Liver (tissue), 9 donors: ENCODE results near the gene EIF5B. TPM values are rescaled to one million over a fixed set of nuclear protein-coding genes. Genes with fewer than 3 reads are reported as not detected.

Experiments
- DNase-seq: peaks from one replicate; pipeline ENCODE4 v3.0.0-alpha.2; 2017; ENCODE audit warnings: low spot score
- H3K27ac ChIP-seq, 2 donors: one replicate each; pipeline ENCODE4 v1.7.0; 2013; ENCODE audit warnings: inconsistent platforms in 2 of 2, low read length in 2 of 2, control low read depth in 1 of 2, low read depth in 1 of 2, mild to moderate bottlenecking in 1 of 2
- H3K27me3 ChIP-seq, 4 donors: one replicate each; pipeline versions ENCODE4 v1.6.1 to v1.7.0; 2013; ENCODE audit warnings: low read length in 3 of 4, inconsistent platforms in 1 of 4, mild to moderate bottlenecking in 1 of 4, moderate library complexity in 1 of 4; ENCODE audit not compliant: control insufficient read depth in 4 of 4, insufficient read depth in 4 of 4
- H3K36me3 ChIP-seq, 4 donors: one replicate each; pipeline versions ENCODE4 v1.6.1 to v1.7.0; 2013; ENCODE audit warnings: low read length in 3 of 4, mild to moderate bottlenecking in 3 of 4, low read depth in 1 of 4, moderate library complexity in 1 of 4; ENCODE audit not compliant: control insufficient read depth in 4 of 4, insufficient read depth in 3 of 4
- H3K4me1 ChIP-seq, 4 donors: one replicate each; pipeline versions ENCODE4 v1.6.1 to v1.7.0; 2013; ENCODE audit warnings: low read length in 3 of 4, mild to moderate bottlenecking in 3 of 4, moderate library complexity in 1 of 4; ENCODE audit not compliant: control insufficient read depth in 4 of 4, insufficient read depth in 4 of 4
- H3K4me3 ChIP-seq, 3 donors: one replicate each; pipeline versions ENCODE4 v1.6.1 to v1.7.0; 2013; ENCODE audit warnings: low read length in 3 of 3, control low read depth in 1 of 3, low read depth in 1 of 3, mild to moderate bottlenecking in 1 of 3
- H3K9ac ChIP-seq, 2 donors: one replicate each; pipeline ENCODE4 v1.7.0; 2013; ENCODE audit warnings: low read length in 2 of 2, mild to moderate bottlenecking in 2 of 2, moderate library complexity in 2 of 2, control low read depth in 1 of 2, low read depth in 1 of 2
- H3K9me3 ChIP-seq, 4 donors: one replicate each; pipeline versions ENCODE4 v1.6.1 to v1.7.0; 2013; ENCODE audit warnings: low read length in 3 of 4; ENCODE audit not compliant: control insufficient read depth in 4 of 4
- CTCF ChIP-seq: fragments of 150-350 bp; IDR thresholded peaks from 2 replicates; pipeline ENCODE4 v1.5.1; 2017; ENCODE audit warnings: improper control_type of control experiment, low read depth, low read length; ENCODE audit not compliant: missing input control
- EGR1 ChIP-seq, 2 donors: IDR thresholded peaks; 2 replicates each; pipeline ENCODE4 v1.6.1; 2016 to 2018; ENCODE audit warnings: antibody characterized with exemption in 2 of 2, low read depth in 2 of 2
- FOXA1 ChIP-seq: IDR thresholded peaks from 2 replicates; pipeline ENCODE4 v1.6.1; 2016; ENCODE audit warnings: antibody characterized with exemption
- FOXA2 ChIP-seq: IDR thresholded peaks from 2 replicates; pipeline ENCODE4 v1.6.1; 2016; ENCODE audit warnings: antibody characterized with exemption
- GABPA ChIP-seq, 2 donors: IDR thresholded peaks in 1 of 2; conservative IDR thresholded peaks in 1 of 2; 2 replicates each; pipeline ENCODE4 v1.6.1; 2016; ENCODE audit warnings: antibody characterized with exemption in 2 of 2, mild to moderate bottlenecking in 1 of 2, moderate library complexity in 1 of 2
- HNF4G ChIP-seq: IDR thresholded peaks from 2 replicates; pipeline ENCODE4 v1.6.1; 2016; ENCODE audit warnings: antibody characterized with exemption
- JUND ChIP-seq, 2 donors: IDR thresholded peaks; 2 replicates each; pipeline ENCODE4 v1.6.1; 2016; ENCODE audit warnings: antibody characterized with exemption in 2 of 2
- MAX ChIP-seq: IDR thresholded peaks from 2 replicates; pipeline ENCODE4 v1.6.1; 2016; ENCODE audit warnings: antibody characterized with exemption
- NR2F2 ChIP-seq: IDR thresholded peaks from 2 replicates; pipeline ENCODE4 v1.6.1; 2016; ENCODE audit warnings: antibody characterized with exemption
- RAD21 ChIP-seq, 2 donors: IDR thresholded peaks; 2 replicates each; pipeline ENCODE4 v1.6.1; 2016; ENCODE audit warnings: antibody characterized with exemption in 2 of 2, mild to moderate bottlenecking in 2 of 2
- REST ChIP-seq: IDR thresholded peaks from 2 replicates; pipeline ENCODE4 v1.6.1; 2016; ENCODE audit warnings: antibody characterized with exemption, mild to moderate bottlenecking
- SP1 ChIP-seq: IDR thresholded peaks from 2 replicates; pipeline ENCODE4 v1.6.1; 2018; ENCODE audit warnings: antibody characterized with exemption, mild to moderate bottlenecking
- TAF1 ChIP-seq: conservative IDR thresholded peaks from 2 replicates; pipeline ENCODE4 v1.6.1; 2016; ENCODE audit warnings: antibody characterized with exemption, mild to moderate bottlenecking
- YY1 ChIP-seq: IDR thresholded peaks from 2 replicates; pipeline ENCODE4 v1.6.1; 2016; ENCODE audit warnings: antibody characterized with exemption, mild to moderate bottlenecking
- WGBS: extraction: QIAGEN DNeasy Blood & Tissue Kit; methylation state at CpG from one replicate; pipeline ENCODE4 v1.1.7; 2013; 5-methylcytosine and 5-hydroxymethylcytosine counted together
- polyA plus RNA-seq, 2 donors: library from polyadenylated mRNA; stranded (reverse) in 1 of 2; unstranded in 1 of 2; fragments of 200-250 nt in 1 of 2; fragments of >200 nt in 1 of 2; fragmentation: Nextera tagmentation in 1 of 2; extraction: Ambion mirVana in 1 of 2; gene quantifications; one replicate each; pipeline versions ENCODE4 v1.2.1 to v1.2.3, GENCODE V29; 2013 to 2015
- total RNA-seq, 2 donors: library from RNA; depleted of rRNA; stranded (reverse); fragments of >200 nt; gene quantifications; one replicate each; pipeline ENCODE4 v1.2.3, GENCODE V29; 2014
- TF ChIP-seq, protein P1 (sequence below): IDR thresholded peaks from 2 replicates; pipeline ENCODE4 v1.6.1; 2016; ENCODE audit warnings: antibody characterized with exemption
- TF ChIP-seq, protein P2 (sequence below): IDR thresholded peaks from 2 replicates; pipeline ENCODE4 v1.6.1; 2016; ENCODE audit warnings: antibody characterized with exemption
- donor health status: healthy.
- donor health status: healthy.
- donor health status: healthy.
- donor health status: healthy.
- donor health status: healthy.

The EIF5B gene
- total and polyA plus RNA-seq, 4 donors: 10.2 to 23.7 (median 17.7) TPM

- no peak for TF ChIP-seq REST
- TF ChIP-seq HNF4G: no peak
These were observed 85.4 kb downstream of the EIF5B start (continued) for GRCh38 chr2:99422599-99422998.

DNA sequence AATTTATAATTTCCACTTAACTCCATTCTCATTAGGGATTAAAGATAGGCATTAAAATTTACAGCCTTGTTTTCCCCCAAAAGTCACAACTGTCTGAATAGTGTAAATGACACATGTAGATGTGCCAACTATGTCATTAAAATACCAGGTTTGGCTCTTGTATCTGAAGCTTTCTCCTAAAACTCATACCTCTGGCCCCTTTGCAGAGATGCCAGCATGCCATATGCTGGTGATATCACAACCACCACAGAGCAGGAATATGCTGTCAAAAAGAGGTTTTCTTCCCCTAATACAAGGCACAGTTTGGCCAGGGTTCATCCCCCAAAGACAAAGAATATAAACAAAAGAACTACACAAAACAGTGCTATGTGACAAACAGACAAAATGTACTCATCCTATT, 87.2 kb downstream of the EIF5B start:
- Histone ChIP-seq H3K27ac (no peak overlapping the region), H3K4me3 (no peak overlapping the region), H3K9ac (no peak overlapping the region), H3K27me3 (no peaks in the 10 kb centered on the region), H3K36me3 (peaks cover 3 to 61% (median 43%) of the 10 kb centered on the region in 4 donors), H3K9me3 (no peaks in the 10 kb centered on the region), H3K4me1 (no peaks in the 10 kb centered on the region)
- TF ChIP-seq, protein P1, sequence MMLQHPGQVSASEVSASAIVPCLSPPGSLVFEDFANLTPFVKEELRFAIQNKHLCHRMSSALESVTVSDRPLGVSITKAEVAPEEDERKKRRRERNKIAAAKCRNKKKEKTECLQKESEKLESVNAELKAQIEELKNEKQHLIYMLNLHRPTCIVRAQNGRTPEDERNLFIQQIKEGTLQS: no peak
- TF ChIP-seq TAF1: no peak
- no peak for TF ChIP-seq JUND (IDR thresholded peaks at IDR 0.05)
- no peak for TF ChIP-seq CTCF
- no peak for TF ChIP-seq FOXA2
- TF ChIP-seq HNF4G: no peak
- TF ChIP-seq MAX: no peak
- no peak for TF ChIP-seq GABPA (IDR thresholded peaks at IDR 0.05 in 1 of 2, conservative IDR thresholded peaks at IDR 0.05 in 1 of 2)
- TF ChIP-seq RAD21 (IDR thresholded peaks at IDR 0.05): no peak
- TF ChIP-seq, protein P2, sequence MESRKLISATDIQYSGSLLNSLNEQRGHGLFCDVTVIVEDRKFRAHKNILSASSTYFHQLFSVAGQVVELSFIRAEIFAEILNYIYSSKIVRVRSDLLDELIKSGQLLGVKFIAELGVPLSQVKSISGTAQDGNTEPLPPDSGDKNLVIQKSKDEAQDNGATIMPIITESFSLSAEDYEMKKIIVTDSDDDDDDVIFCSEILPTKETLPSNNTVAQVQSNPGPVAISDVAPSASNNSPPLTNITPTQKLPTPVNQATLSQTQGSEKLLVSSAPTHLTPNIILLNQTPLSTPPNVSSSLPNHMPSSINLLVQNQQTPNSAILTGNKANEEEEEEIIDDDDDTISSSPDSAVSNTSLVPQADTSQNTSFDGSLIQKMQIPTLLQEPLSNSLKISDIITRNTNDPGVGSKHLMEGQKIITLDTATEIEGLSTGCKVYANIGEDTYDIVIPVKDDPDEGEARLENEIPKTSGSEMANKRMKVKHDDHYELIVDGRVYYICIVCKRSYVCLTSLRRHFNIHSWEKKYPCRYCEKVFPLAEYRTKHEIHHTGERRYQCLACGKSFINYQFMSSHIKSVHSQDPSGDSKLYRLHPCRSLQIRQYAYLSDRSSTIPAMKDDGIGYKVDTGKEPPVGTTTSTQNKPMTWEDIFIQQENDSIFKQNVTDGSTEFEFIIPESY: no peak
- DNase-seq: no peak

- H3K36me3 ChIP-seq: peaks cover 1 to 61% (median 43%) of the 10 kb centered on the region in 4 donors
- no peaks in the 10 kb centered on the region for H3K4me1 ChIP-seq
- TF ChIP-seq HNF4G (no peak), FOXA1 (no peak), FOXA2 (no peak), JUND (IDR thresholded peaks at IDR 0.05) (no peak), SP1 (no peak), MAX (no peak), NR2F2 (no peak), RAD21 (IDR thresholded peaks at IDR 0.05) (no peak), TAF1 (no peak), YY1 (no peak), EGR1 (IDR thresholded peaks at IDR 0.05; ENCODE audit: low read depth in 2 of 2) (no peak), GABPA (IDR thresholded peaks at IDR 0.05 in 1 of 2, conservative IDR thresholded peaks at IDR 0.05 in 1 of 2) (no peak)
- TF ChIP-seq, protein P2: no peak
- TF ChIP-seq, protein P1: no peak
- H3K4me3 ChIP-seq: no peak overlapping the region
- no peak overlapping the region for H3K27ac ChIP-seq
- no peak for DNase-seq
- H3K9me3 ChIP-seq: no peaks in the 10 kb centered on the region
- WGBS: 81% methylated on average over 2 of the region's 2 CpGs
- H3K27me3 ChIP-seq: no peaks in the 10 kb centered on the region
- H3K9ac ChIP-seq: no peak overlapping the region
These were observed 87.8 kb downstream of the EIF5B start for GRCh38 chr2:99425022-99425421.
